ENCODE data around the gene ELMO2.

DNA sequence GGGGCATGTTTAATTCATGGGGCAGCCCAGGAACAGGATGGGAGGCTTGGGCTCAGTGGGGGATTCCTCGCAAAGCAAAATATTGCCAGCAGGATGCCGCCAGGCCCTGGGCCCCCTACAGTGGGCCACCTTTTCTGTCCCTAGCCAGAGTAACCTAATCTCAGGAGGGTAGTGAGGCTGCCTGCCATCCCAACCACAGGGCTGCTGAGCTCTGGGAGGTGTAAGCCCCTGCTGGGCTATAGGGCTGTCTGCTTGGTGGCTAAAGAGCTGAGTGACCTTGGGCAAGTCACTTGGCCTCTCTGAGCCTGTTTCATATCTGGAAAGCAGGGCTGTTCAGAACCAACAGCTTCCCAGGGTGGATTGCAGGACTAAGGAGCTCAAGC, 62.4 kb downstream of the ELMO2 start:
- TF ChIP-seq POLR2A (IDR thresholded peaks at IDR 0.05; ENCODE audit: low read depth, low read length) (no peak), POLR2AphosphoS5 (IDR thresholded peaks at IDR 0.05; ENCODE audit: low read depth, low read length) (peak; percentile 15; the same call in 1 of the 2 replicates)
